ENCODE results near the gene RYR2. TPM values are rescaled to one million over a fixed set of nuclear protein-coding genes. Genes with fewer than 3 reads are reported as not detected.

Gene RYR2
- total RNA-seq, 3 donors from 2014 or later: 0.16 to 0.59 (median 0.33) TPM

DNA sequence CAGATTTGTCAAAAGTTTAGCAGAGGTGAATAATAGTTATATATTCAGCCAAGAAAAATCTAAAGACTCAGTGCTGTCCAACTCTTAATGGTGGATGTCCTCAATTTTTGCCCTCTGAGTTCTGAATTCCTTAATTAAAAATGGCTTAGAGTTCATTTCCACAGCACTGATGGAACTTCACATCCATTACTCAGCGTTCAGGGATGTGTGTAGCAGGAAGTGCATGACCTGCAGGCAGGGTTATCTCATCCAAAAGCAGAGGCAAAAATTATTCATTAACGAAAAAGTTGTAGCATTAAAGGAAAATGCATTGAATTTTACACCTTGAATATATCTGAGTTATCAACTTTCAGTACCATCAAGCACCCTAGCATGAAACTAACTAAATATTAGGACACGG, 752.1 kb downstream of the RYR2 start:
- Histone ChIP-seq H3K36me3 (no peaks in the 10 kb centered on the region), H3K27me3 (no peaks in the 10 kb centered on the region), H3K9me3 (no peaks in the 10 kb centered on the region), H3K4me1 (no peaks in the 10 kb centered on the region), H3K27ac (no peak overlapping the region), H3K4me3 (no peak overlapping the region)
- DNase-seq (ENCODE audit: low spot score in 2 of 2): no peak
- TF ChIP-seq POLR2AphosphoS5 (IDR thresholded peaks at IDR 0.05) (no peak), POLR2A (IDR thresholded peaks at IDR 0.05) (no peak)
- TF ChIP-seq, protein P1, sequence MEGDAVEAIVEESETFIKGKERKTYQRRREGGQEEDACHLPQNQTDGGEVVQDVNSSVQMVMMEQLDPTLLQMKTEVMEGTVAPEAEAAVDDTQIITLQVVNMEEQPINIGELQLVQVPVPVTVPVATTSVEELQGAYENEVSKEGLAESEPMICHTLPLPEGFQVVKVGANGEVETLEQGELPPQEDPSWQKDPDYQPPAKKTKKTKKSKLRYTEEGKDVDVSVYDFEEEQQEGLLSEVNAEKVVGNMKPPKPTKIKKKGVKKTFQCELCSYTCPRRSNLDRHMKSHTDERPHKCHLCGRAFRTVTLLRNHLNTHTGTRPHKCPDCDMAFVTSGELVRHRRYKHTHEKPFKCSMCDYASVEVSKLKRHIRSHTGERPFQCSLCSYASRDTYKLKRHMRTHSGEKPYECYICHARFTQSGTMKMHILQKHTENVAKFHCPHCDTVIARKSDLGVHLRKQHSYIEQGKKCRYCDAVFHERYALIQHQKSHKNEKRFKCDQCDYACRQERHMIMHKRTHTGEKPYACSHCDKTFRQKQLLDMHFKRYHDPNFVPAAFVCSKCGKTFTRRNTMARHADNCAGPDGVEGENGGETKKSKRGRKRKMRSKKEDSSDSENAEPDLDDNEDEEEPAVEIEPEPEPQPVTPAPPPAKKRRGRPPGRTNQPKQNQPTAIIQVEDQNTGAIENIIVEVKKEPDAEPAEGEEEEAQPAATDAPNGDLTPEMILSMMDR (IDR thresholded peaks at IDR 0.05): no peak
- intact Hi-C loops (cut with DNase I; ENCODE audit: low total_unique reads): no loop called here

DNA sequence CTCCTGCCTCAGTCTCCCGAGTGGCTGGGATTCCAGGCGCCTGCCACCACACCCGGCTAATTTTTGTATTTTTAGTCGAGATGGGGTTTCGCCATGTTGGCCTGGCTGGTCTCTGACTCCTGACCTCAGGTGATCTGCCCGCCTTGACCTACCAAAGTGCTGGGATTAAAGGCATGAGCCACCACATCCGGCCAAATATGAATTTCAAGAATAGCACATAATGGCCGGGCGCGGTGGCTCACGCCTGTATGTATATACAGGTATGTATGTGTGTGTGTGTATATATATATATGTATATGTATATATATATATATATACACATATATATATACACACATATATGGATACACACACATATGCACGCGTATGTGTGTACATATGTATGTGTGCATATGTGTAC, 753.6 kb downstream of the RYR2 start:
- no peaks in the 10 kb centered on the region for H3K9me3 ChIP-seq
- DNase-seq (ENCODE audit: low spot score in 2 of 2): no peak
- TF ChIP-seq, protein P1 (IDR thresholded peaks at IDR 0.05): no peak
- TF ChIP-seq POLR2A (IDR thresholded peaks at IDR 0.05): no peak
- no peak for TF ChIP-seq POLR2AphosphoS5 (IDR thresholded peaks at IDR 0.05)
- H3K27ac ChIP-seq: no peak overlapping the region
- no peaks in the 10 kb centered on the region for H3K4me1 ChIP-seq
- intact Hi-C loops (cut with DNase I; ENCODE audit: low total_unique reads): no loop called here
- no peaks in the 10 kb centered on the region for H3K27me3 ChIP-seq
- no peak overlapping the region for H3K4me3 ChIP-seq
- H3K36me3 ChIP-seq: no peaks in the 10 kb centered on the region

DNA sequence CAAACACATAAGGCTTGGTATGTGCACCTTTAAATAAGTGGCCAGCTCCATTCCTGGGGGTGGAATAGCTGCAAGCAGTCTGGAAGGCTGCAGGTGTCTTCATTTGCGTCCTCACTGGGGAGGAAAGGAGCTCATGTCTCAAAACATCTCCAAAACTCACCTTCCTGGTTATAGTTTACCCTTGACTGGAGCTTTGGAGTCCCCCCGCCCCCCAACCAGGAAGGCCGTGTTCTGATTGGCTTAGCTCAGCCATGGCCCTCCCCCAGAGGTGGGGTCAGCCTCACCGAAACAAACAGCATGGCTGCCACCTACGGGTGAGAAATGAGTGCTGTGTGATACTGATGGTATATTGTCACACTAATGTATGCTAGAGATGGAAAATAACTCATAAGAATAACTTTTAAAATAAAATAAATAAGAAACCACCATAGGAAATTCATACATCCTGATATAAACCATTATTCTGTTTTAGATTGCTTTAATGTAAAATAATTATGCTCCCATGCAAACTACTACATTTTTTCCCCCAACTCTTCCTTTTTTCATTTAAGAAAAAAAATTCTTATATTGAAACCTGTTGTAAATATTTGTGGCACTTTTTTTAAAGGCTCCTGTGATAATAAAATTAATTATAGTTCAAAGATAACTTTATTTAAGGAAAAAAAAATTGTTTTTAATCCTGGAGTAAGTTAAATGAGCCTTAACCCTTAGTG, 757.9 kb downstream of the RYR2 start:
- no peaks in the 10 kb centered on the region for H3K9me3 ChIP-seq
- H3K27me3 ChIP-seq: no peaks in the 10 kb centered on the region
- H3K36me3 ChIP-seq: no peaks in the 10 kb centered on the region
- no peak for DNase-seq (ENCODE audit: low spot score in 2 of 2)
- no peak overlapping the region for H3K27ac ChIP-seq
- no peak overlapping the region for H3K4me3 ChIP-seq
- TF ChIP-seq POLR2A (IDR thresholded peaks at IDR 0.05) (no peak), POLR2AphosphoS5 (IDR thresholded peaks at IDR 0.05) (no peak)
- TF ChIP-seq, protein P1 (IDR thresholded peaks at IDR 0.05): no peak
- intact Hi-C loops (cut with DNase I; ENCODE audit: low total_unique reads): no loop called here
- H3K4me1 ChIP-seq: no peaks in the 10 kb centered on the region

DNA sequence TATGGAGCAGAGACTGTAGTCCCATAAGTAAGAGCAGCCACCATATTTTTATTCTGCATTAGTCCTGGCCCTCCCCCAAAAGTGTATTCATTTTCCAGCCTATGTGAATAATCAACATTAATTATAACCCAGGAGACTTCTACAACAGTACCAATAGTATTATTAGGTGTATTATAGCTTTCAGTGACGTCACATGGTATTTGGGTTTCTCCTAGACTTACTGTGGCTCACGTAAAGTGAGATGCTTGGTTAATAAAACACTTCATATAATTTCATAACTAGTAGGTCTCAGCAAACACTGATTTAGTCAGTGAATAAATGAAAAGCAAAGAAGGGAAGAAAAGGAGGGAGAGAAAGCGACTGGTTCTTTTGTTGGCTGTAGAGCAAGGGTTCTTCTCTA, 762.5 kb downstream of the RYR2 start:
- Histone ChIP-seq H3K4me1 (no peaks in the 10 kb centered on the region), H3K36me3 (no peaks in the 10 kb centered on the region), H3K27ac (no peak overlapping the region), H3K9me3 (no peaks in the 10 kb centered on the region), H3K27me3 (no peaks in the 10 kb centered on the region), H3K4me3 (no peak overlapping the region)
- no peak for DNase-seq (ENCODE audit: low spot score in 2 of 2)
- intact Hi-C loops (cut with DNase I; ENCODE audit: low total_unique reads): no loop called here
- TF ChIP-seq POLR2A (IDR thresholded peaks at IDR 0.05): no peak
- TF ChIP-seq, protein P1 (IDR thresholded peaks at IDR 0.05): no peak
- TF ChIP-seq POLR2AphosphoS5 (IDR thresholded peaks at IDR 0.05): no peak

DNA sequence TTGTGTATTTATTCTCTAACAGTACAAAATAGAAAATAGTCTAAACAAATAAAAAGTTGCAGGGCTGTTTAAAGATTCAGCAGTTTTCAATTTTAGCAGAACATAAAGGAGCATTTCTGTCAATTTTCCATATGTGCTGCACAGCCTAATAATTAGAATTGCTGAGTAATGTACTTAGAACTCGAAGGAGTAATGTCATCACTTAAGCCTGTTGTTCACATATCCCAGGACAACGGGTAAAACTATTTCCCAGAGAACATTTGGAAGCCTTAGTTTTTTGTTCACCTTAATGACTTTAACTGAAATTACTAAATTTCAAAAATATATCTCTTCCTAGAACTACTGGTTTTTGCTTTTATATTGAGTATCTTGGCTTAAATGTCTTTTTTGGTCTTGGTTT, 767.1 kb downstream of the RYR2 start:
- Histone ChIP-seq H3K27ac (no peak overlapping the region), H3K4me3 (no peak overlapping the region), H3K9me3 (no peaks in the 10 kb centered on the region), H3K27me3 (no peaks in the 10 kb centered on the region), H3K4me1 (no peaks in the 10 kb centered on the region), H3K36me3 (no peaks in the 10 kb centered on the region)
- TF ChIP-seq POLR2A (IDR thresholded peaks at IDR 0.05) (no peak), POLR2AphosphoS5 (IDR thresholded peaks at IDR 0.05) (no peak)
- TF ChIP-seq, protein P1 (IDR thresholded peaks at IDR 0.05): no peak
- no peak for DNase-seq (ENCODE audit: low spot score in 2 of 2)
- intact Hi-C loops (cut with DNase I; ENCODE audit: low total_unique reads): no loop called here

All from breast epithelium (tissue), 4 donors.